Astrocyte of the cerebellum (primary cell): ENCODE results near the gene CYB5R3.
A peak's percentile ranks its signal among the peaks of the same experiment; 100 is the strongest.

Experiments used
- DNase-seq: peaks from one replicate; pipeline ENCODE4 v3.0.0-alpha.2; 2011; ENCODE audit warnings: low read depth
- H3K4me3 ChIP-seq: 2 replicates; pipeline ENCODE4 v1.5.1; 2011; ENCODE audit warnings: mild to moderate bottlenecking, low read depth, low read length, moderate library complexity
- in situ Hi-C: cut with HindIII; loops from 2 replicates; pipeline ENCODE4 v1.10.0; 2017; ENCODE audit warnings: low sequenced_read_pairs
- TF ChIP-seq, protein P1 (sequence below): IDR thresholded peaks from 2 replicates; pipeline ENCODE4 v1.5.1; 2012; ENCODE audit warnings: low read length, low read depth, moderate library complexity, mild to moderate bottlenecking; ENCODE audit errors: missing control alignments

The CYB5R3 gene

DNA sequence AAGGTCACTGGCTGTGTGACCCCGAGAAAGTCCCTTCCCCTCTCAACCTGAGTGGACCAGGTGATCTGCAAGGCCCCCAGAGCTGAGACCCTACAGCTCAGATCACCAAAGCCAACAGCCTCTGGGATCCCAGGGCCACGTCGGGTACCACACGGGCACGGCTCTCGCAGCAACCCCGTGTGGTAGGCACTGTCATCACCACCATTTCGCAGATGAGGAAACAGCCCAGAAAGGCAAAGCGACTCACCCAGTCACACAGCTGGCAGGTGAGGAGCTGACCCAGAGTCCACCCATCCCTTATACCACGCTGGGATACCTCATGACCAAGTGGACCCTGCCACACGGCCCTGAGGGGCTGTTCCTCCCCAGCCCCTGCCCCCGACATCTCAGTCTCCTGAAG, 11.6 kb downstream of the CYB5R3 start:
- no peak for DNase-seq
- TF ChIP-seq, protein P1, sequence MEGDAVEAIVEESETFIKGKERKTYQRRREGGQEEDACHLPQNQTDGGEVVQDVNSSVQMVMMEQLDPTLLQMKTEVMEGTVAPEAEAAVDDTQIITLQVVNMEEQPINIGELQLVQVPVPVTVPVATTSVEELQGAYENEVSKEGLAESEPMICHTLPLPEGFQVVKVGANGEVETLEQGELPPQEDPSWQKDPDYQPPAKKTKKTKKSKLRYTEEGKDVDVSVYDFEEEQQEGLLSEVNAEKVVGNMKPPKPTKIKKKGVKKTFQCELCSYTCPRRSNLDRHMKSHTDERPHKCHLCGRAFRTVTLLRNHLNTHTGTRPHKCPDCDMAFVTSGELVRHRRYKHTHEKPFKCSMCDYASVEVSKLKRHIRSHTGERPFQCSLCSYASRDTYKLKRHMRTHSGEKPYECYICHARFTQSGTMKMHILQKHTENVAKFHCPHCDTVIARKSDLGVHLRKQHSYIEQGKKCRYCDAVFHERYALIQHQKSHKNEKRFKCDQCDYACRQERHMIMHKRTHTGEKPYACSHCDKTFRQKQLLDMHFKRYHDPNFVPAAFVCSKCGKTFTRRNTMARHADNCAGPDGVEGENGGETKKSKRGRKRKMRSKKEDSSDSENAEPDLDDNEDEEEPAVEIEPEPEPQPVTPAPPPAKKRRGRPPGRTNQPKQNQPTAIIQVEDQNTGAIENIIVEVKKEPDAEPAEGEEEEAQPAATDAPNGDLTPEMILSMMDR = no peak
- H3K4me3 ChIP-seq = no peak overlapping the region
- in situ Hi-C loops = no loop called here

GRCh38 chr22:42636506-42636905, 12.7 kb downstream of the CYB5R3 start:
- in situ Hi-C loops = no loop called here
- DNase-seq = no peak
- H3K4me3 ChIP-seq = no peak overlapping the region
- TF ChIP-seq, protein P1 = no peak

- TF ChIP-seq, protein P1 = no peak
- DNase-seq = no peak
- in situ Hi-C loops = no loop called here
- no peak overlapping the region for H3K4me3 ChIP-seq
Measured at GRCh38 chr22:42635531-42635930, 13.7 kb downstream of the CYB5R3 start.

GRCh38 chr22:42633013-42633412, 16.2 kb downstream of the CYB5R3 start:
- in situ Hi-C loops = no loop called here
- H3K4me3 ChIP-seq = no peak overlapping the region
- no peak for DNase-seq
- TF ChIP-seq, protein P1 = no peak

- H3K4me3 ChIP-seq = no peak overlapping the region
- no peak for DNase-seq
- in situ Hi-C loops = no loop called here
- TF ChIP-seq, protein P1 = peak; percentile 48
Measured at GRCh38 chr22:42632096-42632495, 17.1 kb downstream of the CYB5R3 start.

DNA sequence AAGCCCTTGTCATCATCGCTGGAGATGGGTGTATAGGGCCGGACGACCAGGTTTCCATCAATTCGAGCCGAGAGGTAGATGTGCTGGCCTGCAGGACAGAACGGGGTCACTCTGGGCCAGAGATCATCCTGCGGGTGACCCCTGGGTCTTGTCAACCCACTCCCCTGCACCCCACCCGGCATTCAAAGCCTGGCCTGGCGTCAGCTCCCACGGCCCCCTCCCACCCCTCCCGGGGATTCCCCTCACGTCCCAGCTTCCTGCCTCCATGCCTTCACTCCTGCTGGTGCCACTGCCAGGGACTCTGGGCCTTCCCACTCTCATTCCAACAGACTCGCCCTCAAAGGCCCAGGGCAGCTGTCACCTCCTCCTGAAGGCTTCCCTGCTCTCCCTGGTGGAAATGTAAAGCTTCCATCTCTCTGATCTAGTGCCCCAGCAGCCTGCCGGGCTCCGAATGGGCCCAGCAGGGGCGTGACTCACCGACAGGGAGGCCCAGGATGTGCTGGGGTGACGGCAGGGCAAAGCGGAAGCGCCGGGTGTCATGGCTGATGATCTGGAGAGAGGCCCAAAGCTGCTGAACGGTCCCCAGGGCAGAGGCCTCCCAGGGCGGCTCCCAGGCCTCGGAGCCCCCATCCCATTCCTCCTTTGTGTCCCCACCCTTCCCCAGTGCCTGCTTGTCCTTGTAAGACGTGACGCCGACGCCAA, 18.1 kb downstream of the CYB5R3 start:
- H3K4me3 ChIP-seq = no peak overlapping the region
- in situ Hi-C loops = no loop called here
- DNase-seq = no peak
- TF ChIP-seq, protein P1 = no peak
